OCI-LY1 (cell line): Measurements from ENCODE around the gene PATJ.
A peak's percentile ranks its signal among the peaks of the same experiment; 100 is the strongest.
"Not testable (repeated sequence)": the region's sequence is repeated elsewhere in the genome, so short reads cannot be mapped to it uniquely, and the experiment has no call there.

ENCODE experiments used
- H2AFZ ChIP-seq: fragments of 200-600 bp; sonication (generic), shearing (Covaris generic); 2 replicates; pipeline ENCODE4 v1.6.0; 2014; ENCODE audit warnings: antibody characterized with exemption, mild to moderate bottlenecking, low read length
- H3F3A ChIP-seq: fragments of 200-600 bp; sonication (generic), shearing (Covaris generic); 2 replicates; pipeline ENCODE4 v1.6.0; 2014; ENCODE audit warnings: mild to moderate bottlenecking, antibody characterized with exemption, low read length, moderate library complexity; ENCODE audit not compliant: insufficient read depth
- H3K27ac ChIP-seq: fragments of 200-600 bp; sonication (generic); 2 replicates; pipeline ENCODE4 v1.5.1; 2014; ENCODE audit warnings: low read length, mixed run types, mild to moderate bottlenecking, low read depth; ENCODE audit not compliant: poor library complexity, severe bottlenecking
- H3K27me3 ChIP-seq: fragments of 200-600 bp; sonication (generic); 2 replicates; pipeline ENCODE4 v1.6.0; 2014; ENCODE audit warnings: antibody characterized with exemption, mild to moderate bottlenecking, low read length, moderate library complexity; ENCODE audit not compliant: insufficient read depth
- H3K36me3 ChIP-seq: fragments of 200-600 bp; sonication (generic); 2 replicates; pipeline ENCODE4 v1.6.1; 2014; ENCODE audit warnings: mild to moderate bottlenecking, antibody characterized with exemption, low read length, moderate library complexity, mixed read lengths; ENCODE audit not compliant: insufficient read depth
- H3K4me1 ChIP-seq: fragments of 200-600 bp; sonication (generic); 2 replicates; pipeline ENCODE4 v1.5.1; 2014; ENCODE audit warnings: mild to moderate bottlenecking, low read length, moderate library complexity; ENCODE audit not compliant: insufficient read depth, severe bottlenecking
- H3K4me2 ChIP-seq: fragments of 200-600 bp; sonication (generic), shearing (Covaris generic); 2 replicates; pipeline ENCODE4 v1.6.1; 2014; ENCODE audit warnings: low read length
- H3K4me3 ChIP-seq: fragments of 200-600 bp; sonication (generic); 2 replicates; pipeline ENCODE4 v1.5.1; 2014; ENCODE audit warnings: low read length, low read depth, mild to moderate bottlenecking, mixed read lengths; ENCODE audit not compliant: poor library complexity, severe bottlenecking
- H3K79me2 ChIP-seq: fragments of 200-600 bp; shearing (Covaris generic); 2 replicates; pipeline ENCODE4 v1.6.1; 2016; ENCODE audit warnings: mixed run types, low read length, mixed read lengths; ENCODE audit not compliant: insufficient read depth
- H3K9ac ChIP-seq: fragments of 200-600 bp; sonication (generic), shearing (Covaris generic); 2 replicates; pipeline ENCODE4 v1.6.1; 2014; ENCODE audit warnings: mild to moderate bottlenecking, low read length, mixed read lengths
- H3K9me2 ChIP-seq: fragments of 200-600 bp; sonication (generic), shearing (Covaris generic); 2 replicates; pipeline ENCODE4 v1.6.1; 2014; ENCODE audit warnings: low read depth, mild to moderate bottlenecking, low read length, mixed read lengths
- H3K9me3 ChIP-seq: fragments of 200-600 bp; shearing (Covaris generic); 2 replicates; pipeline ENCODE4 v1.6.1; 2014; ENCODE audit warnings: low read length, mixed read lengths
- H4K20me1 ChIP-seq: fragments of 200-600 bp; sonication (generic), shearing (Covaris generic); 2 replicates; pipeline ENCODE4 v1.6.0; 2016; ENCODE audit warnings: mild to moderate bottlenecking, low read length; ENCODE audit not compliant: insufficient read depth
- EZH2 ChIP-seq: fragments of 200-600 bp; sonication (generic), shearing (Covaris generic); IDR thresholded peaks from 2 replicates; pipeline ENCODE4 v1.8.0; 2017; ENCODE audit warnings: borderline replicate concordance, mixed run types, mild to moderate bottlenecking, antibody characterized with exemption, low read length, moderate library complexity, mixed read lengths
- TF ChIP-seq, protein P1 (sequence below): fragments of 200-600 bp; sonication (generic), shearing (Covaris generic); IDR thresholded peaks from 2 replicates; pipeline ENCODE4 v1.5.1; 2017; ENCODE audit warnings: mild to moderate bottlenecking, antibody characterized with exemption, low read length, moderate library complexity, mixed read lengths

The PATJ gene

DNA sequence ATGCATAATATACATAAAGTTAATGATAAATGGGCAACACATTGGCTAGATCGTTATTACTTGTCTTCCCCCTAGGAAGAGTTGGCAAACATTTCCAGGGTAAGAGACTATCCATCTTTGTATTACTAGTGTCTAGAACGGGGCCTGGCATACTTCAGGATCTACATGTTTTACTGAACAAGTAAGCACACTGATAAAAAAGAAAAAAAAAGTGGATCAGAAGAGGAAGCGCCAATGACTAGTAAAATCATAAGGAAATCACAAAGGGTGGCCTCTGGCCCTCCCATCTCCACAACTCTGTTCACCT is 17.8 kb upstream of the PATJ start:
- Histone ChIP-seq H4K20me1 (no peaks in the 10 kb centered on the region), H3K36me3 (peaks cover 10% of the 10 kb centered on the region; the same call in 1 of the 2 replicates), H3K4me1 (peaks cover 30% of the 10 kb centered on the region), H2AFZ (0 out of 2 replicates have a peak overlapping the region, but pooled peaks have one; percentile 29), H3K9ac (peak overlapping the region; percentile 87), H3K9me3 (no peaks in the 10 kb centered on the region), H3K9me2 (no peaks in the 10 kb centered on the region), H3K79me2 (peaks cover 33% of the 10 kb centered on the region), H3K4me2 (peak overlapping the region; percentile 94), H3K27ac (peak overlapping the region; percentile 64), H3K4me3 (peak overlapping the region; percentile 90), H3F3A (no peaks in the 10 kb centered on the region), H3K27me3 (no peaks in the 10 kb centered on the region)
- TF ChIP-seq, protein P1, sequence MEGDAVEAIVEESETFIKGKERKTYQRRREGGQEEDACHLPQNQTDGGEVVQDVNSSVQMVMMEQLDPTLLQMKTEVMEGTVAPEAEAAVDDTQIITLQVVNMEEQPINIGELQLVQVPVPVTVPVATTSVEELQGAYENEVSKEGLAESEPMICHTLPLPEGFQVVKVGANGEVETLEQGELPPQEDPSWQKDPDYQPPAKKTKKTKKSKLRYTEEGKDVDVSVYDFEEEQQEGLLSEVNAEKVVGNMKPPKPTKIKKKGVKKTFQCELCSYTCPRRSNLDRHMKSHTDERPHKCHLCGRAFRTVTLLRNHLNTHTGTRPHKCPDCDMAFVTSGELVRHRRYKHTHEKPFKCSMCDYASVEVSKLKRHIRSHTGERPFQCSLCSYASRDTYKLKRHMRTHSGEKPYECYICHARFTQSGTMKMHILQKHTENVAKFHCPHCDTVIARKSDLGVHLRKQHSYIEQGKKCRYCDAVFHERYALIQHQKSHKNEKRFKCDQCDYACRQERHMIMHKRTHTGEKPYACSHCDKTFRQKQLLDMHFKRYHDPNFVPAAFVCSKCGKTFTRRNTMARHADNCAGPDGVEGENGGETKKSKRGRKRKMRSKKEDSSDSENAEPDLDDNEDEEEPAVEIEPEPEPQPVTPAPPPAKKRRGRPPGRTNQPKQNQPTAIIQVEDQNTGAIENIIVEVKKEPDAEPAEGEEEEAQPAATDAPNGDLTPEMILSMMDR: no peak
- no peak for TF ChIP-seq EZH2

DNA sequence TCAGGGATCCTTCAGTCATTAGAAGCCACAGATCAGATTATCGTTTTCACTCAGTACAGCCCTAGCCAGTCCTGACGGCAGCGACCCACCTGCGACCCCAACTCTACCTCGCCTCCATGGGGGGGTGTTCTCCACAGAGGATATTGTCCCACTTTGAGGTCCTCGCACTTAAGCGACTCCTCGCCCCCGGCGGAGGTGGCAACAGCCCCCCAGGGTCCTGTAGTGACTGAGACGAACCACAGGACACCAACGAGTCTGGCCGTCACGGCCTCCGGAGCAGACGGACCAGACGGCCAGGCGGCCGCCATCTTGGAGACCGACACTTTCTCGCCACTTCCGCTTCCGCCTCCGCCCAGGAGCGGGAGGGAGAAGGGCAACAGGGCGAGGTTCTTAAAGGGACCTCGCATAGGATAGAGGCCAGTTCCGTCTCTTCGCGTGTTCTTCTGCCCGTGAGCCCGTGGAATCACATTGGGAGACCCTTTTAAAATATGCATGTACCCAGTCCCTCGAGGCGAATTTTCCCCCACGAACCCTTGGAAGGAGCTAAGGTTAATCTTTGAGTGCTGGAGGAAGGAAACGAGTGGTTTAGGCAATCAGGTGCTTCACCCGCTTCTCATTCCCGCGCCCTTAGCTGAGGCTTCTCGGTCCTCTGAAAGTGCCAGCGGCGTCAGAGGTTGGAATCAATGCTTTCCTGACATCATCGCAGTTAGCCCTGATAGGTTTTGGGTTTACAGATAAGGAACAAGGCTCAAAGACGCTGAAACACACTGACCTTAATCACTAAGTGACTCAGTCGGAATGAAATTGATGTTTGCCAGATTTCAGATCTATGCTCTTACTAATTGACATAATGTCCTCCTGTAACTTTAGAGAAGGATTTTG is 17.2 kb upstream of the PATJ start, which contains the start of gene TM2D1:
TSS of gene TM2D1 (minus strand) at position 329 of the 882 bp plus-strand sequence. CDS start at position 308, 21 bp downstream.
- peak within 1 kb of the TSS; percentile 64 for H3K27ac ChIP-seq
- peaks cover 27% of the 10 kb centered on the region for H3K79me2 ChIP-seq
- H4K20me1 ChIP-seq: no peaks in the 10 kb centered on the region
- peak within 1 kb of the TSS; percentile 58 for H2AFZ ChIP-seq
- H3F3A ChIP-seq: no peaks in the 10 kb centered on the region
- no peak for TF ChIP-seq EZH2
- TF ChIP-seq, protein P1: peak; percentile 10; the same call in 1 of the 2 replicates
- H3K9ac ChIP-seq: peak within 1 kb of the TSS; percentile 87
- peaks cover 30% of the 10 kb centered on the region for H3K4me1 ChIP-seq
- H3K4me3 ChIP-seq: peak within 1 kb of the TSS; percentile 90
- H3K27me3 ChIP-seq: no peaks in the 10 kb centered on the region
- H3K4me2 ChIP-seq: peak within 1 kb of the TSS; percentile 94
- H3K36me3 ChIP-seq: peaks cover 4% of the 10 kb centered on the region; the same call in 1 of the 2 replicates
- H3K9me3 ChIP-seq: no peaks in the 10 kb centered on the region
- no peaks in the 10 kb centered on the region for H3K9me2 ChIP-seq

DNA sequence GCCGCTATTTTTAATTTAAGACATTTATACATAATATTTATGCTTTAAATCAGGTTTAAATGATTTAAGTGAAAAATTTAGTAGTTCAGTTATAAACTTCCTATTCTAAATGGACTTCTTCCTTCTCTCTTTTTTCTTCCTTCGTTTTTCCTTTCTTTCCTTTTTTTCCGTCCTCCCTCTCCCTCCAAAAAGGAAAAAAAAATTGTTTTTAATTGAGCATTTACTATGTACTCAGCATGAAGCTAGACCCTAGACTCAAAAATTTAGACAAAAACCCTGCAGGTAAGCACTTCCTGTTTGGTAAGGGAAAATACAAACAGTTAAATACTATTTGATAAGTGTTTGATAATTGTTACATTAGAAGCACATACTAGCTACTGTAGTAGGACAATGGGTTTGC is 14.7 kb upstream of the PATJ start:
- peaks cover 23% of the 10 kb centered on the region for H3K79me2 ChIP-seq
- no peak overlapping the region for H3K27ac ChIP-seq
- H3K36me3 ChIP-seq: no peaks in the 10 kb centered on the region
- H2AFZ ChIP-seq: no peak overlapping the region
- H3K4me3 ChIP-seq: no peak overlapping the region
- no peaks in the 10 kb centered on the region for H3K27me3 ChIP-seq
- no peak for TF ChIP-seq EZH2
- TF ChIP-seq, protein P1: no peak
- H3K9me2 ChIP-seq: no peaks in the 10 kb centered on the region
- no peak overlapping the region for H3K4me2 ChIP-seq
- peaks cover 32% of the 10 kb centered on the region for H3K4me1 ChIP-seq
- no peak overlapping the region for H3K9ac ChIP-seq
- no peaks in the 10 kb centered on the region for H4K20me1 ChIP-seq
- H3K9me3 ChIP-seq: no peaks in the 10 kb centered on the region
- no peaks in the 10 kb centered on the region for H3F3A ChIP-seq

DNA sequence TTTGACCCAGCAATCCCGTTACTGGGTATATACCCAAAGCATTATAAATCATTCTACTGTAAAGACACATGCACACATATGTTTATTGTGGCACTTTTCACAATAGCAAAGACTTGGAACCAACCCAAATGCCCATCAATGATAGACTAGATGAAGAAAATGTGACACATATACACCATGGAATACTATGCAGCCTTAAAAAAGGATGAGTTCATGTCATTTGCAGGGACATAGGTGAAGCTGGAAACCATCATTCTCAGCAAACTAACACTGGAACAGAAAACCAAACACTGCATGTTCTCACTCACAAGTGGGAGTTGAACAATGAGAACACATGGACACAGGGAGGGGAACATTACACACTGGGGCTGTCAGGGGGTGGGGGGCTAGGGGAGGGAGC is 11.6 kb upstream of the PATJ start:
- not testable (repeated sequence) for H3K9me3 ChIP-seq, H4K20me1 ChIP-seq, H2AFZ ChIP-seq, H3K9ac ChIP-seq, H3F3A ChIP-seq, H3K27ac ChIP-seq, H3K4me3 ChIP-seq, H3K27me3 ChIP-seq, H3K36me3 ChIP-seq, H3K79me2 ChIP-seq, H3K9me2 ChIP-seq, H3K4me2 ChIP-seq
- peaks cover 25% of the 10 kb centered on the region for H3K4me1 ChIP-seq
